Measurements from ENCODE around the gene CELSR1. TPM values are rescaled to one million over a fixed set of nuclear protein-coding genes. Genes with fewer than 3 reads are reported as not detected.

The CELSR1 gene
- total and polyA plus RNA-seq, 10 donors = 4.3 to 13.1 (median 8.4) TPM

DNA sequence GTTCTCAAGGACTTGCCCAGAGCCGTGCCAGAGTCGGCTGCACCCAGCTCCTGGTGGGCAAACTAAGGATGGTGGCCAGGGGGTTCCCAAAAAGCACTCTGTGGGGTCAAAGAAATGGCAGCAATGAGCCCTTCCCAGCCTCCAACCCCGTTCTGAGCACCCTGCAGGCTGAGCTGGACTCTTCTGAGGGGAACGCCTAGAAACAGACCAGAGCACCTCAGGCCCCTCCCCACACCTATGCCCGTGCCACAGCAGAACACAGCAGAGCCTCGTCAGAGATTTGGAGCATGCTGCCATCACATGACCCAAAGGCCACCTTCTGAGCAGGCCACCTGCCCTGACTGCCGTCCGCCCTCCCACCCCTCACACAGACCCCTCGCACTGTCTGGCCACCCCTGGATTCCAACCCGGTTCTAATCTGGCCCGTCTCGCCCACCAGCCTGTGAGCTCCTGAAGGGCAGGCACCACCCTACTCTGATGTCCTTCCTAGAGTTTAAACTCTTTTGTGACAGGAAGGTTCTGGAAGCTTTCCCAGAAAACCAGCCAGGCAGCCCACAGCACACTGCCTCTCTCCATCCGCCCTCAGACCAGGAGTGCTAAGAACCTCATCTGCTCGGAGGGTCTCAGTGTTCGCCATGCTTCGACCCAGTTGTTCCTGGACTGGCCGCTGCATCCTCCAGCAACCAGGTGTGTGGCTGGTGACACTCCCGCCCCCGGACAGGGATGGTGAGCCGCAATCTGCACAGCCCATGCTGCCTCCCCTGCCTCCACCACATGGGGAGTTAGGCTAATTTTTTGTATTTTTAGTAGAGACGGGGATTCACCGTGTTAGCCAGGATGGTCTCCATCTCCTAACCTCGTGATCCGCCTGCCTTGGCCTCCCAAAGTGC lies 97.6 kb downstream of the CELSR1 start:
- Histone ChIP-seq H3K36me3 (no peaks in the 10 kb centered on the region), H3K27me3 (replicated peaks in 1 of 7) (no peaks in the 10 kb centered on the region), H3K9me3 (no peaks in the 10 kb centered on the region), H3K4me1 (no peaks in the 10 kb centered on the region), H3K4me3 (no peak overlapping the region), H3K27ac (no peak overlapping the region)
- intact Hi-C loops (cut with DNase I; ENCODE audit: low total_unique reads) = no loop called here
- no peak for DNase-seq
- 86 to 94% (median 90%) methylated on average over 22 to 24 of the region's 24 CpGs for WGBS, 5 donors
- TF ChIP-seq POLR2AphosphoS5 (IDR thresholded peaks at IDR 0.05) (no peak), POLR2A (IDR thresholded peaks at IDR 0.05) (no peak)
- TF ChIP-seq, protein P1, sequence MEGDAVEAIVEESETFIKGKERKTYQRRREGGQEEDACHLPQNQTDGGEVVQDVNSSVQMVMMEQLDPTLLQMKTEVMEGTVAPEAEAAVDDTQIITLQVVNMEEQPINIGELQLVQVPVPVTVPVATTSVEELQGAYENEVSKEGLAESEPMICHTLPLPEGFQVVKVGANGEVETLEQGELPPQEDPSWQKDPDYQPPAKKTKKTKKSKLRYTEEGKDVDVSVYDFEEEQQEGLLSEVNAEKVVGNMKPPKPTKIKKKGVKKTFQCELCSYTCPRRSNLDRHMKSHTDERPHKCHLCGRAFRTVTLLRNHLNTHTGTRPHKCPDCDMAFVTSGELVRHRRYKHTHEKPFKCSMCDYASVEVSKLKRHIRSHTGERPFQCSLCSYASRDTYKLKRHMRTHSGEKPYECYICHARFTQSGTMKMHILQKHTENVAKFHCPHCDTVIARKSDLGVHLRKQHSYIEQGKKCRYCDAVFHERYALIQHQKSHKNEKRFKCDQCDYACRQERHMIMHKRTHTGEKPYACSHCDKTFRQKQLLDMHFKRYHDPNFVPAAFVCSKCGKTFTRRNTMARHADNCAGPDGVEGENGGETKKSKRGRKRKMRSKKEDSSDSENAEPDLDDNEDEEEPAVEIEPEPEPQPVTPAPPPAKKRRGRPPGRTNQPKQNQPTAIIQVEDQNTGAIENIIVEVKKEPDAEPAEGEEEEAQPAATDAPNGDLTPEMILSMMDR (IDR thresholded peaks at IDR 0.05 in 8 of 11, conservative IDR thresholded peaks at IDR 0.05 in 3 of 11) = no peak

DNA sequence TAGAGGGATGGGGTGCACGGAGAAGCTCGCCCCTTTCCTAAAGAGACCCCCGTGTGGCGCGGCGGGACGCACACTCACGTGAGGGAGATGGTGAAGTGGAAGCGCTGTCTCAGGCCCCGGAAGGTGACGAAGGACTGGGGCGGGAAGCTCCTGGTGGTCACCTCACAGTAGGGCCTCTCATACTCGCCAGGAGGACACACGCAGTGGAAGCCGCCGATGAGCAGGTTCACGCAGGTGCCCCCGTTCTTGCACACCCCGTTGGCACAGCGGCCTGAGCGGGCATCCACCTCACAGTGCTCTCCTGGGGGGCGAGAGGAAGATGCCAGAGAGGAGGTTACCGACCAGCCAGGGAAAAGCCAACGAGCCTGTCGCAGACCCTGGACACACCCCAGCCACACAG lies 98.3 kb downstream of the CELSR1 start:
- Histone ChIP-seq H3K4me1 (no peaks in the 10 kb centered on the region), H3K4me3 (no peak overlapping the region), H3K36me3 (no peaks in the 10 kb centered on the region), H3K27ac (no peak overlapping the region), H3K9me3 (no peaks in the 10 kb centered on the region), H3K27me3 (replicated peaks in 1 of 7) (no peaks in the 10 kb centered on the region)
- DNase-seq = no peak
- intact Hi-C loops (cut with DNase I; ENCODE audit: low total_unique reads) = no loop called here
- 88 to 97% (median 93%) methylated on average over 5 to 25 of the region's 25 CpGs for WGBS, 5 donors
- no peak for TF ChIP-seq POLR2AphosphoS5 (IDR thresholded peaks at IDR 0.05)
- TF ChIP-seq, protein P1 (IDR thresholded peaks at IDR 0.05 in 8 of 11, conservative IDR thresholded peaks at IDR 0.05 in 3 of 11) = no peak
- no peak for TF ChIP-seq POLR2A (IDR thresholded peaks at IDR 0.05)

DNA sequence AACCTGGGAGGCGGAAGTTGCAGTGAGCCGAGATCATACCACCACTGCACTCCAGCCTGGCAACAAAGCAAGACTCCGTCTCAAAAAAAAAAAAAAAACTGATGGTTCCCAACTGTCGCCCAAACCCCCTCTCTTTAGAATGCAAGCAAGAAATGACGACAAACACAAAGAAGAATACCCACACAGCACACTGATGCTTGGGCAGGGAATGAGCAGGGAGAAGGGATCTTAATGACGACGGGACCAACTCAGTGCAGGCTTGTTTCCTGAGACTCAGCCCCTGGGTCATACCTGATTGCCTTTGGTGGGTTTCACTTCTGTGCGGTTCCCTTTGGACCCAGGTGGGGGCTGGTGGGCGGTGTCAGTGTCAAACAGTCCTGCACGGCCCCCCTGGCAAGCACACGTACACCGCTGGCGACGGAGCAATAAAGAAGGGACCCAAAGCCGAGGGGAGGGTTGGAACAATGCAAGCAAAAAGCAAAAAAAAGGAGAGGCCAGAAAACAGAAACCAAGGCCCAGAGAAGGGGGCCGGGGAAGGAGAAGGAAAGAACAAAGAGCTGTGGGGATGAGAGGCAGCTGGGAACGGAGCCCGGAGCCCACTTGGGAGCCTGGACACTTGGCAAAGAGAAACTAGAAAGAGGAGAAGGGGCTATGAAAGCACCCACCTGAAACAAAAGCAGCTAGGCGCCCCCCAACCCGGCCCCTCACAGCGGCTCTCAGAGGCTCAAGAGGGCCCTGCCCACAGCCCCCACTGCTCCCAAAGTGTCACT lies 99.6 kb downstream of the CELSR1 start:
- no peak for DNase-seq
- intact Hi-C loops (cut with DNase I; ENCODE audit: low total_unique reads) = no loop called here
- 73 to 88% (median 83%) methylated on average over 21 of the region's 21 CpGs for WGBS, 5 donors
- H3K4me1 ChIP-seq = peaks cover 0 to 5% (median 3%) of the 10 kb centered on the region in 6 donors
- no peaks in the 10 kb centered on the region for H3K36me3 ChIP-seq
- no peaks in the 10 kb centered on the region for H3K9me3 ChIP-seq
- H3K27me3 ChIP-seq (replicated peaks in 1 of 7) = no peaks in the 10 kb centered on the region
- TF ChIP-seq POLR2AphosphoS5 (IDR thresholded peaks at IDR 0.05) (no peak), POLR2A (IDR thresholded peaks at IDR 0.05) (no peak)
- TF ChIP-seq, protein P1 (IDR thresholded peaks at IDR 0.05 in 8 of 11, conservative IDR thresholded peaks at IDR 0.05 in 3 of 11) = no peak
- no peak overlapping the region for H3K4me3 ChIP-seq
- H3K27ac ChIP-seq = no peak overlapping the region

Data from spleen (tissue), 11 donors.